CD4-positive, alpha-beta T cell treated with Interferon alpha-2 for 1 hour (primary cell): Measurements from ENCODE around the gene MRPL27.

Experiments
- DNase-seq, 2 donors: peaks; one replicate each; pipeline ENCODE4 v3.0.0-alpha.2; 2020 to 2022

MRPL27 gene

DNA sequence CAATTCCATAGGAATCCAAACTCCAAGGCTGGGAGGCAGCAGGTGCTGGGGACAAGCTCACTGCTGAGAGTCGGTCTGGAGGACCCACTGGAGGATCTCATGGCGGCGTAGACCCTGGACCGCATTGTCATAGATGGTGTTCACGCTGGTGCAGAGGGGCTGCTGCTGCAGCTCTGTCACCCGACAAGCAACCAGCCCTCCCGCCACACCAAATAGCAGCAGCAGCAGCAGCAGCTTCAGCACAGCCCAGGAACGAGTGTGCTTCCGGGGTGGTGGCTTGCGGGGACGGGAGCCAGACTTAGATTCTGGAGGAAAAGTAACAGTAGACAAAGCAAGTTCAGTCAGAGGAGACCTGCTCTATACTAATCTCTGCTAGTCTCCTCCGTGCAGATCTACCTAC lies 9.9 kb upstream of the MRPL27 start:
- DNase-seq, result no peak

- DNase-seq, result no peak
Measured at GRCh38 chr17:50381920-50382319, 8.9 kb upstream of the MRPL27 start.

DNA sequence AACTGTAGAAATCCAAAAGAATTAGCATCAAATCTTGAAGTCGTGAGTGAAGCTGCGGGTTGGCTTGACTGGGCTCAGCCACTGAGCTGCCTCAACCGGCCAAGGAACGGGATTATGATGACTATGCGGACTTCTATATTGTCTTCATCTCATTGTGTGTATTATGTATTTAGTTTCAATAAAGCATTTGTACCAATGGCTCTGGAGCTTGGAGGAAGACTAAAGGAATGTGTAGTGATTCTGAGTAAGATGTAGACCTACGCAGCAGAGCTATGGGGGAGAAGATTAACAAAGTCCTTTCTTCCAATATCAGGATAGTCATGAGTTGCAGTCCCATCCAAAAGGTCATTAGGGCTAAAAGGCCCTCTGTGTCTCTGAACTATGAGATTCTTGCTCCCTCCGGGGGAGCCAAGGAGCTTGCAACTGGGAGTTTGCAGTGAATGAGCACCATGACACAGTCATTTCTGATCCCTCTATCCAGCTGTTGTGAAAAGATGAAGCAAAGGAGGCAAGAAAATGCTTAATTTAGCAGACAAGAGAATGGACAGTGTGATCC lies 8.4 kb upstream of the MRPL27 start:
- no peak for DNase-seq

- DNase-seq, result no peak
Measured at GRCh38 chr17:50380369-50381259, 7.6 kb upstream of the MRPL27 start.

DNA sequence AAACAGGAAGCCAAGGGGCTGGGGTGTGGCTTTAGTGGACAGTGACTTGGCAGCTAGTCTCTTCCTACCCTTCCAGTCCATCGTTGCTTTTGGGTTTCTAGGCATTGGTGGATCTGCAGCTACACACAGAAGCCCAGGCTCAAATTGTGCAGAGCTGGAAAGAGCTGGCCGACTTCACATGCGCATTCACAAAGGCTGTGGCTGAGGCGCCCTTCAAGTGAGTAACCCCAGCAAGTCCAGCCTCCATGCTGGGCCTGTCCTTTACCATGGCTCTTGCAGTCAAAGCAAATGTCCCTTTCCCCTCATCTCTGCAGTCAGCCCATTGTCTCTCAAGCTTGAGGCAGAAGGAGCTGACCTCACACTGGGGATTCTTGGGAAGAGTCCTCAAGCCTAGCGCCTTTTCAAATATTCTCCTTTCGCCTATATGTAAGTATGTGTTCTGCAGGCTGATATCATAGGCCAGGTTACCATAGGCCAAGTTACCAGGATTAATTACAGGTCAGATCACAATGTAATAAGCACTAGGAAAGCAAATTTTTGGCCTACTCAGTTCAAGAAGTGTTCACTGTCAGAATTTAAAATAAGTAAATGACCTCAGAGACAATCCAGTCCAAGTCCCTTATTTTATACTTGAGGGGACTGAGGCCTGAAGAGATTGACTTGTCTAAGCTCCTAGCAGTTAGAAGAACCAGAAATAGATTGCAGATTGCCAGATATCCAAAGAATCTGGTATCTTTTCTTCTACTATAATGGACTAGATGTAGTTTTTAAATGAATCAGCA lies 6.6 kb upstream of the MRPL27 start:
- DNase-seq, result no peak

DNA sequence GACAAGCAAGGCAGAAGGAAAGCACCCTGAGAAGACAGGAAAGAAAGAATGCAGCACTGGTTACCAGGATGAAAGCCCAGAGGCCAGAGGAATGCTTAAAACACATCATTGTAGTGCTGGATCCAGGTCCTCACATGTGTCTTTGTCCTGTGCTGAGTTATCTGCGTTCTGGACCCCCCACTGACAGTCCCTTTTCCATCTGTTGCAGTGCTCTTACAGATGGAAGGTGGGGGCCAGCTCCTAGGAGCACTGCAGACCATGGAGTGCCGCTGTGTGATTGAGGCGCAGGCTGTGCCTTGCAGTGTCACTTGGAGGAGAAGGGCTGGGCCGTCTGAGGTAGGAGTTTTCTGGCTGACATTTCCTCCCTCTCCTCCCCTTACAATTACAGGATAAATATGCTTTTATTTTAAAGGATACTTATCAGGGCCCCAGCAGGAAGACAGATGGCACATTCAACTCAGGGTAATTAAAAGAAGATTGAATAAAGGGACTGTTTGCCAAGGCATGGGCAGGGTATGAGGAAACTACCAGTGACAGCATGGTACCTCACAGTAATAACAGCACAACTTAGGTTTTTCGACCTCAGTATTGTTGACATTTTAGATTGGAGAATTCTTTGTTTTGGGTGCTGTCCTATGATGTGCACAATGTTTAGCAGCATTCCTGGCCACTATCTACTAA lies 3.0 kb upstream of the MRPL27 start:
- no peak for DNase-seq

- DNase-seq, result no peak
Measured at GRCh38 chr17:50373705-50374104, 721 bp upstream of the MRPL27 start.

GRCh38 chr17:50372222-50372757 lies 694 bp downstream of the MRPL27 start:
- no peak for DNase-seq

DNA sequence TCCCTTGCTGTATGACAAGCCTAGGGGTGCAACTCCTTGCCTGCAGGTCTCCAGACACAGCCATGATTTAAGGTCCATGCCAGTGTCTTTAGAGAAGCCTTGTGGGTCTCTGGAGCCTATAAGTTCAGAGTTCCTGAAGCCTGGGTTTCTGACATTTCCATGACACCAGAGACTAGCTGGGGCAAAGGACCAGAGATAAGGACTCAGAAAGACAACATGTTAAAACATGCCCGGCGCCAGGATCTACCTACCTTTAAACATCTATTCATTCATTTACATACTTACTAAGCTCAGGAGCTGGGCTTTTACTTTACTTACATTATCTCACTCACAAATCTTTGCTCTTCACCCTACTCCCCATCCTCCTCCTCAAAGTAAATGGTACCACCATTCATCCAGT lies 1.5 kb downstream of the MRPL27 start:
- DNase-seq, result no peak

DNA sequence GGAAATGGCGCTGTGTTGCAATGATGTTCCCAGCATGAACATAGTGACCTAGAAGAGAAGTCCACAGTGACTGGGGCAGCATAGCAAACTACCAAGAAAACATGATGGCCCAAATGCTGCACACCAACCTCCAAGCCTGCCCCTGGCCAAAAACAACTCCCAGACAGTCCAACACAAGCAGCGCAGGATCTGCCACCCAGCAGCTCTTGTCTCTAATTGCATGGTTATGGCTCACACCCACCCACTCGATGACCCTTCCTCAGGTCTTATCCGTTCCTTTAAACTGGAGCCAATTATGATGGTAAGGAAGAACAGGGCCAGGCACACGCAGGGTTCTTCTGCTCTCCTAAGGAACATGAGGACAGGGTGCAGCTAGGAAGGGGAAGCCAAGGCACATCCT lies 2.9 kb downstream of the MRPL27 start:
- no peak for DNase-seq

- DNase-seq, result no peak
Measured at GRCh38 chr17:50367401-50367800, 5.6 kb downstream of the MRPL27 start.

DNA sequence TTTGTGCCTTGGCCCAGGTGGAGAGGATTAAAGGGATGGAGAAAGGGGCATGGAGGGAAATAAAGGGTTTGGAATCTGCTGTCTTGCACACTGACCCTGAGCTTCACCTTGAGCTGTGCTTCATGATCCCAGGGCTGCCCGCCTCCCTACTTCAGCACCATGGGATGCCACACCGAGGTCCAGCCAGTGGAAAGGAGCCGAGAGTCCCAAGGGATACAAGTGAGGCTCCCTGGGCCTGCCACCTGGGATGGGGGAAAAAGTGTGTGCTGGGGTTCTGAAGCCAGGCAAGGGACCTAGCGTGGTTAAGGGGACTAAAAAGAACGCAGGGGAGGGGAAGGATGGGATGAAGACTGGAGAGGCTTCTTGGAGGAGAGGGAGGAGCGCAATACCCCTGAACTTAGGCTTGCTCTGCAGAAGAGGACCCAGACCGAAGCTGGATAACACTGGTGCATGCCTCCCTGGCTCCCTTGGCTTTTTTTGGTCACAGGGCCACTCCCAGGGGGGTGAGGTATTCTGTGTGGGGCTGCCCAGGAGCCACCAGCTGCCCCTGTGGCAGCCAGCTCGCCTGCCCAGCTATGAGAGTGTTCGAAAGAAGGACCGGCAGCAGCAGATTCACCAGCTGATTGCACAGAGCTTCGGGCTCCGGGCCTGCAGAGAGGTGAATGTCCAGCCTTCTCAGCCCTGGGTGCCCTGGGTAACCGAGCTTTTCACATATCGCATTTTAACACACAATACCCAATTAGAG lies 7.2 kb downstream of the MRPL27 start:
- no peak for DNase-seq

- no peak for DNase-seq
Measured at GRCh38 chr17:50365165-50365564, 7.8 kb downstream of the MRPL27 start.

GRCh38 chr17:50364715-50365114 lies 8.3 kb downstream of the MRPL27 start:
- no peak for DNase-seq

- DNase-seq, result no peak
Measured at GRCh38 chr17:50364061-50364458, 8.9 kb downstream of the MRPL27 start.

GRCh38 chr17:50363217-50364060 lies 9.5 kb downstream of the MRPL27 start:
- DNase-seq, result no peak

DNA sequence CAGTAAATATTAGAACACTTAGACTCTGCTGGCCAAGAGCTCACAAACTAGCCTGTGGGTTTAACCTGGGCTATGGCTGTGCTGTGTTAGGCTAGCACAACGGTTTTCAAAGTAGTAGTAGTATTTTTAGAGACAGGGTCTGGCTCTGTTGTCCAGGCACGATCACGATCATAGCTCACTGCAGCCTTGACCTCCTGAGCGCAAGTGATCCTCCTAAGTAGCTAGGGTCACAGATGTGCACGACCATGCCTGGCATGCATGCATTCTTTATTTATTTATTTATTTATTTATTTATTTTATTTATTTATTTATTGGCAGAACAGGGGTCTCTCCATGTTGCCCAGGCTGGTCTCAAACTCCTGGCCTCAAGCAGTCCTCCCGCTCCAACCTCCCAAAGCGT lies 10.3 kb downstream of the MRPL27 start:
- DNase-seq, result no peak

DNA sequence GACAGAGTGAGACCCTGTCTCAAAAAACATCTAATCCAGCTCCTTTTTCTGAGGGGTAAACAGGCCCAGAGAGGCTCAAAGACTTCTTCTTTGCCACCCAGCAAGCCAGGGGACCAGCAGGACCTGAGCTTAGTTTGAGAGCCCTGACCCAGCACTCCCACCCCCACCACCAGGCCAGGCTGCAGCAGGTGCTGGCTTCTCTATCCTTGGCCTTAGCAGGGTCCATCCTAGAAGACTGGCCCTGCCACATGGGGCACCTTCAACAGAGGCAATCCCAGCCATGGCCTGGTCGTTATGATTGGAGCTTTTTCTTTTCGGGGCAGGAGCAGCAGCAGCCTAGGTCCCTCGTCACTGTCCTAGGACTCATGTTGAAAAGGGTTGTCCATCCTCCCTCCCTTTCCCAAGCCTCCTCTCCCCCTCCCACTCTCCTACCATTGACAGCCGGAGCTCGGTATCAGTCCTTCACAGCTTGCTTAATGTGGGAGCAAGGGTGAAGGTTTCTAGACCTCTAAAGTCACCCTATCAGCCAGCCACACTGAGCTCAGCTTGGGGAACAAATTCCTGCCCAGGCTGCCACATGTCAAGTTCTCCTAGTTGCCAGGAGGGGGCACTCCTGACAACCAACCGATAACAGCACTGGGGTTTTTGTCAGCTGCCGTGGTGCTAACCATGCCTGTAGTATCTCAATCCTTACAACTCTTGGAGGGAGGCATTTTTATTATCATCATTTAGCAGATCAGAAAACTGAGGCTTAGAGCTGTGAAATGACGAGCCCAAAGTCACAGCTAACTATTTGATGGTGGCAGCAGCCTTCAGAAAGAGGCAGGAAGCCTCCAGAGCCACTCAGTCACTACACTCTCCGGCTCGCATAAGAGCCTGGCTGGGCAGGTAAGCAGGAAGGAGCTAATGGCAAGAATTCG lies 11.2 kb downstream of the MRPL27 start:
- peak; percentile 61 to 73 for DNase-seq

DNA sequence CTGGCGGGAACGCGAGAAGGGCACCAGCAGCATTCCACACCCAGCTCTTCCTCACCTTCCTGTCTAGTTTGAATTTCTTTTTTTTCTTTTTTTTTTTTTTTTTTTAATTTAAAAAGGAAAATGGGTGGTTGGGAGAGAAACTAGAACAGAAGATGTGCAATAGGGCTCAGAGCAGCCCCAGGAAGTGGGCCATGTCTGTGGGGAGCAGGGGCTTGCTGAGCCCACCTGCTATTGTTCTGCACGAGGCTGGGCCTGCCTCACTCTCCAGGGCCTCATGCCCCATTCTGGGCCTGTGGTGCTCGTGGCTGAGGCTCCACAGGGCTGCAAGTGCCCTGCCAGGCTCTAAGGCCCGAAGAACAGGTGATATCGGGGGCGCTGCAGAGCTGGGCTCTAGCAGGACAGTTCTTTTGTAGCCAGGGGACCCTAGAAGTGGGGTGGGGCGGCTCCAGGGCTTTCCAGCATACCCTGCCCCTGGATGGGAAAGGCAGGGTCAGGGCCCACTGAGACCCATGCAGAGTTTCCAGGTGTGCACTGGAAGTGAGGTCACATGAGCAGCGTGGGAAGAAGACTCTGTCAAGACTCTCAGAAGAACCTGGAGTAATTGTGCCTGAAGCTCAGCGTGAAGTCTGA lies 12.4 kb downstream of the MRPL27 start:
- DNase-seq, result no peak
